Measurements from ENCODE around the gene KCMF1. TPM values are rescaled to one million over a fixed set of nuclear protein-coding genes. Genes with fewer than 3 reads are reported as not detected.

Gene KCMF1
- total RNA-seq, 1 donor from 2014 or later: 40.5 TPM

GRCh38 chr2:85022232-85022631, 51.3 kb downstream of the KCMF1 start:
- no peak for DNase-seq (ENCODE audit: low read depth in 2 of 2)

- peak in 1 of 2 donors; percentile 50 for DNase-seq (ENCODE audit: low read depth in 2 of 2)
These were observed 53.5 kb downstream of the KCMF1 start for GRCh38 chr2:85024372-85025047.

- DNase-seq (ENCODE audit: low read depth in 2 of 2): peak in 1 of 2 donors; percentile 18
These were observed 61.7 kb downstream of the KCMF1 start for GRCh38 chr2:85032621-85033020.

GRCh38 chr2:85033388-85033787, 62.4 kb downstream of the KCMF1 start:
- DNase-seq (ENCODE audit: low read depth in 2 of 2): no peak

- no peak for DNase-seq (ENCODE audit: low read depth in 2 of 2)
These were observed 63.2 kb downstream of the KCMF1 start for GRCh38 chr2:85034158-85034557.

- no peak for DNase-seq (ENCODE audit: low read depth in 2 of 2)
These were observed 66.7 kb downstream of the KCMF1 start for GRCh38 chr2:85037622-85038021.

- DNase-seq (ENCODE audit: low read depth in 2 of 2): peak in 1 of 2 donors; percentile 47
These were observed 71.4 kb downstream of the KCMF1 start for GRCh38 chr2:85042330-85042729.

- DNase-seq (ENCODE audit: low read depth in 2 of 2): no peak
These were observed 77.6 kb downstream of the KCMF1 start for GRCh38 chr2:85048534-85048933.

GRCh38 chr2:85049236-85049635, 78.3 kb downstream of the KCMF1 start:
- no peak for DNase-seq (ENCODE audit: low read depth in 2 of 2)

- DNase-seq (ENCODE audit: low read depth in 2 of 2): peak in 1 of 2 donors; percentile 43
These were observed 82.8 kb downstream of the KCMF1 start for GRCh38 chr2:85053802-85054201.

GRCh38 chr2:85057226-85057962, 86.4 kb downstream of the KCMF1 start:
- DNase-seq (ENCODE audit: low read depth in 2 of 2): no peak

GRCh38 chr2:85061896-85062295, 90.9 kb downstream of the KCMF1 start:
- DNase-seq (ENCODE audit: low read depth in 2 of 2): no peak

GRCh38 chr2:85062565-85062964, 91.6 kb downstream of the KCMF1 start:
- DNase-seq (ENCODE audit: low read depth in 2 of 2): no peak

GRCh38 chr2:85063981-85064599, 93.1 kb downstream of the KCMF1 start:
- DNase-seq (ENCODE audit: low read depth in 2 of 2): no peak

GRCh38 chr2:85064927-85065577, 94.1 kb downstream of the KCMF1 start:
- DNase-seq (ENCODE audit: low read depth in 2 of 2): no peak

- DNase-seq (ENCODE audit: low read depth in 2 of 2): no peak
These were observed 95.2 kb downstream of the KCMF1 start for GRCh38 chr2:85066006-85066740.

GRCh38 chr2:85066874-85067351, 96.0 kb downstream of the KCMF1 start:
- DNase-seq (ENCODE audit: low read depth in 2 of 2): peak; percentile 83 to 91

GRCh38 chr2:85071096-85071495, 100.1 kb downstream of the KCMF1 start:
- no peak for DNase-seq (ENCODE audit: low read depth in 2 of 2)

- no peak for DNase-seq (ENCODE audit: low read depth in 2 of 2)
These were observed 102.1 kb downstream of the KCMF1 start for GRCh38 chr2:85073033-85073432.

GRCh38 chr2:85076618-85077274, 105.8 kb downstream of the KCMF1 start:
- no peak for DNase-seq (ENCODE audit: low read depth in 2 of 2)
